Small intestine (tissue), 7 donors: ENCODE results near the gene TSPAN3. TPM values are rescaled to one million over a fixed set of nuclear protein-coding genes. Genes with fewer than 3 reads are reported as not detected.

Source experiments
- DNase-seq, 2 donors: peaks; one replicate each; pipeline versions ENCODE4 v3.0.0 to v3.0.0-alpha.2; 2013
- FAIRE-seq: peaks from 2 replicates; lab custom pipeline; 2012; peaks lifted over from hg19 to GRCh38; lab: Jason Lieb, UNC
- H3K27ac ChIP-seq, 3 donors: one replicate each; pipeline ENCODE4 v1.5.1; 2013; ENCODE audit warnings: low read length in 2 of 3, mild to moderate bottlenecking in 2 of 3, control low read depth in 1 of 3, inconsistent platforms in 1 of 3, low read depth in 1 of 3, moderate library complexity in 1 of 3
- H3K27me3 ChIP-seq, 3 donors: one replicate each; pipeline ENCODE4 v1.6.1; 2013; ENCODE audit warnings: low read length in 3 of 3, inconsistent platforms in 1 of 3; ENCODE audit not compliant: control insufficient read depth in 3 of 3, insufficient read depth in 3 of 3
- H3K36me3 ChIP-seq, 3 donors: one replicate each; pipeline ENCODE4 v1.6.1; 2013; ENCODE audit warnings: low read length in 3 of 3, inconsistent platforms in 1 of 3, low read depth in 1 of 3, mild to moderate bottlenecking in 1 of 3, moderate library complexity in 1 of 3; ENCODE audit not compliant: control insufficient read depth in 3 of 3, insufficient read depth in 2 of 3
- H3K4me1 ChIP-seq, 3 donors: one replicate each; pipeline ENCODE4 v1.6.1; 2013; ENCODE audit warnings: low read length in 2 of 3, inconsistent platforms in 1 of 3, low read depth in 1 of 3, mild to moderate bottlenecking in 1 of 3, moderate library complexity in 1 of 3; ENCODE audit not compliant: control insufficient read depth in 3 of 3, insufficient read depth in 2 of 3
- H3K4me3 ChIP-seq, 3 donors: one replicate each; pipeline ENCODE4 v1.5.1; 2013; ENCODE audit warnings: low read length in 3 of 3, control low read depth in 1 of 3, inconsistent platforms in 1 of 3, low read depth in 1 of 3, mild to moderate bottlenecking in 1 of 3, moderate library complexity in 1 of 3
- H3K9me3 ChIP-seq, 2 donors: one replicate each; pipeline ENCODE4 v1.6.1; 2013; ENCODE audit warnings: low read depth in 1 of 2, low read length in 1 of 2; ENCODE audit not compliant: control insufficient read depth in 2 of 2, insufficient read depth in 1 of 2
- WGBS, 3 donors: extraction: QIAGEN DNeasy Blood & Tissue Kit; methylation state at CpG; one replicate each; pipeline ENCODE4 v1.1.7; 2013; 5-methylcytosine and 5-hydroxymethylcytosine counted together
- polyA plus RNA-seq, 4 donors: library from polyadenylated mRNA; stranded (reverse) in 3 of 4; unstranded in 1 of 4; fragments of 200-250 nt in 3 of 4; fragments of 120-200 nt in 1 of 4; gene quantifications; one replicate each; pipeline versions ENCODE4 v1.2.1 to v1.2.3, GENCODE V29; 2013
- donor health status: healthy with polysubstance abuse.
- donor health status: control.
- donor health status: control.
- donor health status: Bipolar disorder and iron deficiency.
- donor health status: healthy.

The TSPAN3 gene
- polyA plus RNA-seq, 4 donors, result 263 to 628 (median 343) TPM

GRCh38 chr15:76993114-76993725, 77.7 kb downstream of the TSPAN3 start:
- WGBS, 3 donors, result 91 to 96% (median 94%) methylated on average over 6 of the region's 6 CpGs
- no peak overlapping the region for H3K27ac ChIP-seq
- no peak for FAIRE-seq
- no peak overlapping the region for H3K4me3 ChIP-seq
- peaks cover 0 to 9% (median 3%) of the 10 kb centered on the region in 3 donors for H3K4me1 ChIP-seq
- H3K36me3 ChIP-seq, result no peaks in the 10 kb centered on the region
- DNase-seq, result no peak
- no peaks in the 10 kb centered on the region for H3K9me3 ChIP-seq
- no peaks in the 10 kb centered on the region for H3K27me3 ChIP-seq

- no peak for DNase-seq
- 91 to 95% (median 94%) methylated on average over 9 of the region's 9 CpGs for WGBS, 3 donors
- no peak overlapping the region for H3K27ac ChIP-seq
- no peaks in the 10 kb centered on the region for H3K9me3 ChIP-seq
- FAIRE-seq, result no peak
- peaks cover 0 to 11% (median 3%) of the 10 kb centered on the region in 3 donors for H3K4me1 ChIP-seq
- no peaks in the 10 kb centered on the region for H3K36me3 ChIP-seq
- H3K27me3 ChIP-seq, result no peaks in the 10 kb centered on the region
- no peak overlapping the region for H3K4me3 ChIP-seq
These were observed 78.9 kb downstream of the TSPAN3 start for GRCh38 chr15:76991741-76992645.

Other genes starting within 250 kb of the TSPAN3 start
- 10 to 100 TPM in 2 of 4 donors, 1 to 10 TPM in 2; 8.1 to 25.9 (median 14.0) TPM for gene SCAPER, start 165.8 kb downstream of the TSPAN3 start, polyA plus RNA-seq
- 10 to 100 TPM; 11.6 to 68.9 (median 26.5) TPM for gene RCN2, start 139.4 kb downstream of the TSPAN3 start, polyA plus RNA-seq
- 10 to 100 TPM in 1 of 4 donors, 1 to 10 TPM in 3; 1.8 to 17.0 (median 3.2) TPM for gene PSTPIP1, start 76.0 kb downstream of the TSPAN3 start, polyA plus RNA-seq